ENCODE data around the gene ERF.
A peak's percentile ranks its signal among the peaks of the same experiment; 100 is the strongest.

Gene ERF

DNA sequence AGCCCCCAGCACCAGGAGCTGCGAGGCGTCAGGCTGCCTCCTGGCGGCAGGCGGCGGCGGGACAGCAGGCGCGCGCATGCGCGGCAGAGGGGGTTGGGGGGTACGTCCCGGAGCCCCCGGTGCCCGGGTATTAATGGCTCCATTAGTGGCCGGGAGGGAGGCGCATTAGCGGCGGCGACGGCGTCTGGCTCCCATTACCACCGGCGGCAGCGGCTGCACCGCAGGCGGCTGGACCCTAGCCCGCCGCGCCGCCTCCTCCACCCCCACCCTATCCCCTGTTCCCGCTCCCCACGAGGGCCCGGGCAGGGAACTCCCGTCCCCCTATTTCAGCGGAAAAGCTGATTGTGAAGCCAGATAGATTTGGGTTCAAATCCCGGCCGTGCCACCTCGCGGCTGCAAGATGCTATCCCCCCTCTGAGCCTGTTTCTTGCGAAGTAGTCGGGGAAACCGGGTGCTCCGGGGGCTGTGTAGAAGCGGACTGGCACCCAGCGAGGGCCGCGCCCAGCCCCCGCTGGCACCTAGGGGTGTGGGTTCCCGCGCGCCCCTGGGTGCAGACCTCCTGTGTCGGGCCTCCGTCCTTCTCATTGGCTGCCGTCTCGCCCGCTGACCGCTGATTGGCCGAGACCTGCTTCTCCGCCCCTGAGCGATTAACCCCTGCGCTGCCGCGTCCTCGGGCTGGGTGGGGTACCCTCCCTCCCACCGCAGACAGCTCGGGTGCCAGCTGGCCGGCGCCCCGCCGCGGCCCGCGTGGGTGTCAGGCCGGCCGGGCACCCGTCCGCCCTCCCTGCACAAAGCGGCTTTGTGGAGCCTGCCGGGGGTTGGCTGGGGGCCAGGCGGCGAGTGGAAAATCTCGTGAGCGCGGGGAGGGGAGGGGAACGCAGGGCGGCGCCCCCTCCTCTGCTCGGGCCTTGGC, 25.2 kb upstream of the ERF start:
- peak overlapping the region; percentile 59 for H3K4me3 ChIP-seq (replicated peaks; ENCODE audit: low read depth, low read length)
- TF ChIP-seq, protein P1, sequence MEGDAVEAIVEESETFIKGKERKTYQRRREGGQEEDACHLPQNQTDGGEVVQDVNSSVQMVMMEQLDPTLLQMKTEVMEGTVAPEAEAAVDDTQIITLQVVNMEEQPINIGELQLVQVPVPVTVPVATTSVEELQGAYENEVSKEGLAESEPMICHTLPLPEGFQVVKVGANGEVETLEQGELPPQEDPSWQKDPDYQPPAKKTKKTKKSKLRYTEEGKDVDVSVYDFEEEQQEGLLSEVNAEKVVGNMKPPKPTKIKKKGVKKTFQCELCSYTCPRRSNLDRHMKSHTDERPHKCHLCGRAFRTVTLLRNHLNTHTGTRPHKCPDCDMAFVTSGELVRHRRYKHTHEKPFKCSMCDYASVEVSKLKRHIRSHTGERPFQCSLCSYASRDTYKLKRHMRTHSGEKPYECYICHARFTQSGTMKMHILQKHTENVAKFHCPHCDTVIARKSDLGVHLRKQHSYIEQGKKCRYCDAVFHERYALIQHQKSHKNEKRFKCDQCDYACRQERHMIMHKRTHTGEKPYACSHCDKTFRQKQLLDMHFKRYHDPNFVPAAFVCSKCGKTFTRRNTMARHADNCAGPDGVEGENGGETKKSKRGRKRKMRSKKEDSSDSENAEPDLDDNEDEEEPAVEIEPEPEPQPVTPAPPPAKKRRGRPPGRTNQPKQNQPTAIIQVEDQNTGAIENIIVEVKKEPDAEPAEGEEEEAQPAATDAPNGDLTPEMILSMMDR (IDR thresholded peaks at IDR 0.05; ENCODE audit: low read depth, low read length, missing control alignments), result peak; percentile 93
- no peak for DNase-seq (ENCODE audit: extremely low read depth, low read depth)

DNA sequence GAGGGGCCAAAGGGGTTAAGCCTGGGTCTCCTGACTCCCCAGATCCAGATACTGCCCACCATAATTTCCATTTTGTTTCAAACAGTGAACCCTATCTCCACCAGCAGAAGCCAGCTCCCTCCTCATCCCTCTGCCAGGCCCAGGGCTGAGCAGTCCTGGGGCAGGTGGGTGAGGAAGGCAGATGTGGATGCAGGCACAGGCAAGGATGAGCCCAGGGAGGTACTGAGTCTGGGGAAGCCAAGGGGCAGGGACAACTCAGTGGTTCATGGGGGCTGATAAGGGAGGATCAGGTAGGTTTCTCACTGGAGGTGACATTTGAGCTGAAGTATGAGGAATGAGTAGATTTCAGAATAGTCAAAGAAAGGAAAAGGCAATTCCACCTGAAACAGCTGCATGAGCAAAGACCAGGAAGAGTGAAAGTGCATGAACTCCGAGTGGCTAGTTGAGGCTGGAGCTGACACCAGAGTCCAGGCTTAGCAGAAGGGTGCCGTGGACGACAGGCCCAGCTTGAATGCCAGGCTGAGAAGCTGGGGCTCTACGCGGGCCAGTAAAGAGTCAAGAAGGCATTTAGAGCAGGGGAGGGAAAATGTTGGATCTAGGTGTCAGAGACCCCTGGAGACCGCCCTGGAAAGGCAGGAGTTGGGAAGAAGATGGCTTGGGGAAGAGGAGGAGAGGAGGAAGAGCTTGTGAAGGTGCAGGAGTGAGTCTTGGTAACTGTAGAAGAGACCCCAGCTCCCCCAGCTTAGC, 24.4 kb upstream of the ERF start:
- peak overlapping the region; percentile 59 for H3K4me3 ChIP-seq (replicated peaks; ENCODE audit: low read depth, low read length)
- DNase-seq (ENCODE audit: extremely low read depth, low read depth), result no peak
- TF ChIP-seq, protein P1 (IDR thresholded peaks at IDR 0.05; ENCODE audit: low read depth, low read length, missing control alignments), result no peak

DNA sequence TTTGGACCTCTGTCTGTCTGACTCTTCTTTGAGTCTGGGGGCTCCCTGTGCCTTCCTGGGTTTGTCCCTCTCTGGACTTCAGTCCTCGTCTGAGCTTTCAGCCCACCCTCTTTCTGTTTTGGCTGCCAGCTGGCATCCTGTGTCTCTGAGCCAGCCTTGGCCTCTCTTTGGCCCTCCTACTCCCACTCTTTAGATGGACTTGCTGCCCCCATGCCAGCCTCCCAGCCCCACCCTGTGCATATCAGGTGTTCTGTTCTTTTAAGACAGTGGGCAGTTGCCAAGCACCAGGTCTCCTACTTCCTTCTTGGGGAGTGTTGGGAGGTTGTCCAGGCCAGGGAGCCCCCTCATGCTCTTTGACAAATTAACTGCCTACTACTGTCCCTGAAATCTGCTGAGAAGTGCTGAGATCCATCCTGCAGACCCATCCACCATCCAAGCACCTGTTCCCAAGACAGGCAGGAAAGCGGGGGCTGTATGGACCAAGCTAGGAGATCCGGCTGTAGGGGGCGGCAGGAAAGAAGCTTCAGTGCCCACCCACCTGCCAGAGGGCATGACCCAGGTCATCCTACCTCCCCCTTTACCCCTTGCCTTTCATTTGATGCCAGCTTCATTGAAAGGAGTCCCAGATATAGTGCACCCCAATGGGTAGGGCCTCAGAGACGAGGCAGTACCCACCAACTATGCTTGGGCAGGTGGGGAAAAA, 23.7 kb upstream of the ERF start:
- peak overlapping the region; percentile 59; the same call in 1 of the 2 replicates for H3K4me3 ChIP-seq (replicated peaks; ENCODE audit: low read depth, low read length)
- TF ChIP-seq, protein P1 (IDR thresholded peaks at IDR 0.05; ENCODE audit: low read depth, low read length, missing control alignments), result no peak
- DNase-seq (ENCODE audit: extremely low read depth, low read depth), result no peak

DNA sequence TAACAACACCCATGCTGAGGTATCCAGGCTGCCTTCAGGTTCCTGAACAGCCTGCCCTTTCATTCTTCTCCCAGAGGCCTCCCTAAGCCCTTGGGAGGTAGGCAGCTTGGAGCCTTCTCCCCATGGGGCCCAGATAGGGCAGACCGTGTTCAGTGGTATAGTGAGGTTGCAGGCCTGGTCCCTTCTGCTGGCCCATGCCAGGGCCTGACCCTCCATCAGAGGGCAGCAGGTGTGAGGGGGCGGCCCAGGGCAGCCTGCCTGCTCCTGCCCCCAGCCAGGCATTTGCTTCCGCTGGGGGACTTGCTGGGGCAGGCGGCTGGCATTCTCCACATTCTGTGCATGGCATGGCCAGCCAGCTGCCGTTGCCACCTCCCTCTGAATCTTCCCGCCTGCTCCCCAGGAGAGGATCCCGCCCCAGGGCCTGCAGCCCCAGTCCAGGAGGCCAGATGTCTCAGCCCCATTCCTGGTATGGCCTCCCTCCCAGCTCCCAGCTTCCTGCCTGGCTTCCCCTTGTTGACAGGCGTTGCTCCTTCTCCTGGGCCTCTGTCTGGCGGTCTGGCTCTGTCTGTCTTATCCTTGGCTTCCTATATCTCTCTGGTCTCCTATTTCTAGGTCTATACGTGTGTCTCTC, 23.0 kb upstream of the ERF start:
- TF ChIP-seq, protein P1 (IDR thresholded peaks at IDR 0.05; ENCODE audit: low read depth, low read length, missing control alignments), result no peak
- no peak overlapping the region for H3K4me3 ChIP-seq (replicated peaks; ENCODE audit: low read depth, low read length)
- no peak for DNase-seq (ENCODE audit: extremely low read depth, low read depth)

DNA sequence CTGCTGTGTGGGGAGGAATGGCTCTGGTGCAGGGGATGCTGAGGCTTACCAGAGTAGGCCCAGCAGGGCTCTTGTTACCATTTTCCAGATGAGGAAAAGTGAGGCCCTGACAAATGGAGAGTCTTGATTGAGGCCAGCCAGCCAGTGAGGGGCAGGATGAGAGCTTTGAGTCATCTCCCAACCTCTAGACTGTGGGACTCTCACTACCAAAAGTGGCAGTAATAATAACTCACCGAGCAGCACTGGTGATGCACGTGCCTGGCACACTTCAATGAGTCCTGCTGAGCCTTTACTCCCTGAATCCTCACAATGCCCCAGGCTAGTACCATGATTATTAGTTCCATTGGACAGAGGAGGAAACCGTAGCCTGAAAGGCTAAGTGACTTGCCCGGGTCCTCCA, 21.9 kb upstream of the ERF start:
- no peak for DNase-seq (ENCODE audit: extremely low read depth, low read depth)
- TF ChIP-seq, protein P1 (IDR thresholded peaks at IDR 0.05; ENCODE audit: low read depth, low read length, missing control alignments), result no peak
- H3K4me3 ChIP-seq (replicated peaks; ENCODE audit: low read depth, low read length), result no peak overlapping the region

DNA sequence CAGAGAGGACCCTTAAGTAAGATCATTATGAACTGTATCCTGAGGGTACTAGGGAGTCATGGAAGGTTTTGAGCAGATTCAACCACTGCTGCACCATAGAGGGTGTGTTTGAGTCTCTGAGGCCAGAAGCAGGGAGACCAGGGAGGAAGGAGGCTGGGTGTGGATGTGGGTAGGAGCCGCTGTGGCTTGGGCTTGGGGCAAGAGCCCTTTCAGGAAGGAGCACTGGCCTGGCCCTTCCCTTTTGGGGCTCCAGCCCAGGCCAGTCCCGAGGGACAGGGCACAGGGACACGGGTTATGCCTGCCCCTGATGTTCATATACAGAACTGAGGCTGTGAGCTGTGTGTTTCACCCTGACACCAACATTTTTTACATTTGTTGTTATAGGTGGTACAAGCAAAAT, 21.4 kb upstream of the ERF start:
- TF ChIP-seq, protein P1 (IDR thresholded peaks at IDR 0.05; ENCODE audit: low read depth, low read length, missing control alignments), result no peak
- no peak overlapping the region for H3K4me3 ChIP-seq (replicated peaks; ENCODE audit: low read depth, low read length)
- DNase-seq (ENCODE audit: extremely low read depth, low read depth), result no peak

Measured in HFF-Myc (cell line).